Gastroesophageal sphincter (tissue), 4 donors: ENCODE results near the gene CDH13. TPM values are rescaled to one million over a fixed set of nuclear protein-coding genes. Genes with fewer than 3 reads are reported as not detected.

Experiments
- ATAC-seq: fragments of 150-250 bp; one replicate; pipeline ENCODE4 v1.9.1; 2016; ENCODE audit warnings: mild to moderate bottlenecking, moderate library complexity
- H3K27ac ChIP-seq, 4 donors: fragments of 200-600 bp; sonication (generic) in 3 of 4; 1 replicate in 3 of 4; 2 replicates in 1 of 4; pipeline ENCODE4 v1.5.1; 2016 to 2019
- H3K27me3 ChIP-seq: fragments of 200-600 bp; sonication (generic); one replicate; pipeline ENCODE4 v1.5.1; 2019
- H3K36me3 ChIP-seq, 2 donors: fragments of 200-600 bp; sonication (generic); one replicate each; pipeline ENCODE4 v1.5.1; 2019; ENCODE audit warnings: control low read depth in 1 of 2
- H3K4me1 ChIP-seq, 3 donors: fragments of 200-600 bp; sonication (generic); 1 replicate in 2 of 3; 2 replicates in 1 of 3; pipeline ENCODE4 v1.5.1; 2016 to 2019; ENCODE audit warnings: control low read depth in 2 of 3
- H3K4me3 ChIP-seq, 2 donors: fragments of 200-600 bp; sonication (generic); one replicate each; pipeline ENCODE4 v1.5.1; 2019; ENCODE audit warnings: mild to moderate bottlenecking in 1 of 2, moderate library complexity in 1 of 2
- H3K9me3 ChIP-seq, 3 donors: fragments of 200-600 bp; sonication (generic); one replicate each; pipeline ENCODE4 v1.5.1; 2017 to 2019; ENCODE audit warnings: control low read depth in 2 of 3
- CTCF ChIP-seq, 4 experiments: fragments of 200-600 bp in 2 of 4; fragments of 450-650 bp in 2 of 4; sonication (generic) in 1 of 4; IDR thresholded peaks; one replicate each; pipeline ENCODE4 v1.5.1; 2017 to 2019; ENCODE audit warnings: antibody characterized with exemption in 4 of 4, mild to moderate bottlenecking in 2 of 4, moderate library complexity in 2 of 4
- EP300 ChIP-seq: sonication (generic); formaldehyde crosslinking; IDR thresholded peaks from one replicate; pipeline ENCODE4 v1.6.1; 2017; ENCODE audit warnings: antibody characterized with exemption, mild to moderate bottlenecking
- POLR2A ChIP-seq, 2 donors: fragments of 450-650 bp; IDR thresholded peaks; one replicate each; pipeline ENCODE4 v1.6.1; 2017; ENCODE audit warnings: antibody characterized with exemption in 2 of 2, mild to moderate bottlenecking in 2 of 2, moderate library complexity in 1 of 2
- POLR2AphosphoS5 ChIP-seq: sonication (generic); formaldehyde crosslinking; IDR thresholded peaks from one replicate; pipeline ENCODE4 v1.6.1; 2017; ENCODE audit warnings: antibody characterized with exemption
- WGBS, 2 donors: methylation state at CpG; one replicate each; pipeline ENCODE4 v1.1.5; 2018; ENCODE audit warnings: low coverage in 1 of 2; 5-methylcytosine and 5-hydroxymethylcytosine counted together
- total RNA-seq, 4 donors: library from RNA; depleted of rRNA; stranded (reverse); fragments of >200 nt; gene quantifications; one replicate each; pipeline ENCODE4 v1.1.0, GENCODE V29; 2016

Gene CDH13
- total RNA-seq, 4 donors from 2014 or later: 4.2 to 22.3 (median 11.4) TPM

- no peaks in the 10 kb centered on the region for H3K36me3 ChIP-seq
- 15 to 17% methylated on average over 2 of the region's 2 CpGs for WGBS, 2 donors
- no peaks in the 10 kb centered on the region for H3K27me3 ChIP-seq
- TF ChIP-seq CTCF (IDR thresholded peaks at IDR 0.05) (no peak), POLR2A (IDR thresholded peaks at IDR 0.05) (no peak), EP300 (no peak), POLR2AphosphoS5 (no peak)
- H3K9me3 ChIP-seq: no peaks in the 10 kb centered on the region
- ATAC-seq: no peak
- H3K27ac ChIP-seq: no peak overlapping the region
- no peaks in the 10 kb centered on the region for H3K4me1 ChIP-seq
- H3K4me3 ChIP-seq: no peak overlapping the region
Measured at GRCh38 chr16:83075956-83076355, 449.2 kb downstream of the CDH13 start.

- ATAC-seq: no peak
- 88 to 92% methylated on average over 2 to 3 of the region's 3 CpGs for WGBS, 2 donors
- TF ChIP-seq POLR2A (IDR thresholded peaks at IDR 0.05) (no peak), CTCF (IDR thresholded peaks at IDR 0.05) (no peak), POLR2AphosphoS5 (no peak), EP300 (no peak)
- H3K36me3 ChIP-seq: no peaks in the 10 kb centered on the region
- H3K4me3 ChIP-seq: no peak overlapping the region
- H3K4me1 ChIP-seq: no peaks in the 10 kb centered on the region
- H3K27me3 ChIP-seq: no peaks in the 10 kb centered on the region
- no peak overlapping the region for H3K27ac ChIP-seq
- no peaks in the 10 kb centered on the region for H3K9me3 ChIP-seq
Measured at GRCh38 chr16:83083361-83083760, 456.6 kb downstream of the CDH13 start.

- no peak overlapping the region for H3K4me3 ChIP-seq
- H3K27ac ChIP-seq: no peak overlapping the region
- H3K9me3 ChIP-seq: no peaks in the 10 kb centered on the region
- H3K36me3 ChIP-seq: no peaks in the 10 kb centered on the region
- 51 to 67% methylated on average over 3 of the region's 3 CpGs for WGBS, 2 donors
- no peaks in the 10 kb centered on the region for H3K4me1 ChIP-seq
- TF ChIP-seq POLR2A (IDR thresholded peaks at IDR 0.05) (no peak), CTCF (IDR thresholded peaks at IDR 0.05) (no peak), EP300 (no peak), POLR2AphosphoS5 (no peak)
- H3K27me3 ChIP-seq: no peaks in the 10 kb centered on the region
- ATAC-seq: no peak
Measured at GRCh38 chr16:83085660-83086059, 458.9 kb downstream of the CDH13 start.

GRCh38 chr16:83095941-83096692, 469.3 kb downstream of the CDH13 start:
- peaks cover 0 to 13% (median 0%) of the 10 kb centered on the region in 3 donors for H3K9me3 ChIP-seq
- no peak overlapping the region for H3K27ac ChIP-seq
- no peaks in the 10 kb centered on the region for H3K27me3 ChIP-seq
- ATAC-seq: no peak
- no peak overlapping the region for H3K4me3 ChIP-seq
- TF ChIP-seq POLR2A (IDR thresholded peaks at IDR 0.05) (no peak), EP300 (no peak), CTCF (IDR thresholded peaks at IDR 0.05) (no peak), POLR2AphosphoS5 (no peak)
- no peaks in the 10 kb centered on the region for H3K4me1 ChIP-seq
- no peaks in the 10 kb centered on the region for H3K36me3 ChIP-seq
- 66 to 79% methylated on average over 5 to 9 of the region's 10 CpGs for WGBS, 2 donors

GRCh38 chr16:83098536-83098935, 471.8 kb downstream of the CDH13 start:
- TF ChIP-seq CTCF (IDR thresholded peaks at IDR 0.05): no peak
- TF ChIP-seq EP300: no peak
- TF ChIP-seq POLR2AphosphoS5: no peak
- no peak for TF ChIP-seq POLR2A (IDR thresholded peaks at IDR 0.05)
- WGBS, 2 donors: 79 to 95% methylated on average over 3 of the region's 3 CpGs
- H3K4me1 ChIP-seq: no peaks in the 10 kb centered on the region
- H3K9me3 ChIP-seq: peaks cover 0 to 20% (median 0%) of the 10 kb centered on the region in 3 donors
- no peak overlapping the region for H3K27ac ChIP-seq
- no peak for ATAC-seq
- no peaks in the 10 kb centered on the region for H3K36me3 ChIP-seq
- H3K4me3 ChIP-seq: no peak overlapping the region
- no peaks in the 10 kb centered on the region for H3K27me3 ChIP-seq
